Measurements from ENCODE around the gene TRIAP1.

DNA sequence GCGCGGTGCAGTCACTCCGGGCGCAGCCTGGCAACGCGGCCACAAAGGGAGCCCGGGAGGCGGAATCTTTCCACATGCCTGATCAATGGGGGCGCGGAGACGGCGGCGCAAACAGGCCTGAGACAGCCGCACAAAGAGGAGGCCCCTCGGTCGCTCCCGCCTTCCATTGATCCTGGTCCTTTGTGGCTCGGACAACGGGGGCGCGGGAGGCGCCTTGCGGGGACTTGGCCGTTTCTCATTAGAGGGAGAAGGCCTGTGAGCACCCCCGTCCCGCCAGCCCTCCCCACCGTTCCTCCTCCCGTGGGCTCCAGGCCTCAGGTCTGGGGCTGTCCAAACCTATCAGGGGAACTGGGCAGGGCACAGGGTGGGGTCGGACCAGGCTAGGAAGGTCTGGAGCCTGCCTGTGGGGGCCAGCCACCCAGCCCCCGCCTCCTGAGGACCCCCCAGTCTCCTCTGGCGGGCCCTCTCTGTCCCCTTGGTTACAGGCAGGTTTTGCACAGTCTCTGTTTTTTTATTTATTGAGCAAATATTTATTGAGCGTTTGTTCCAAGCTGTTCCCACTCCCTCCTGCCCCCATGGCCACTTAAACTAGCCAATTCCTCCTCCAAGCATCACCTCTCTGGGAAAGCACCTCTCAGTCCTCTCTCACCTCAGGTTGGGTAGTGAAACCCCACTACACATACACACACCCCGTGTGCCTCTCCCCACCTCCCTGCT lies 48.2 kb downstream of the TRIAP1 start:
- TF ChIP-seq CREB5 (CRISPR knock-in tag; IDR thresholded peaks at IDR 0.05; ENCODE audit: low read depth), result no peak
- no peak for TF ChIP-seq PPARA (CRISPR knock-in tag; IDR thresholded peaks at IDR 0.05; ENCODE audit: borderline replicate concordance)
- no peak for TF ChIP-seq PATZ1 (CRISPR knock-in tag; IDR thresholded peaks at IDR 0.05; ENCODE audit: borderline replicate concordance)
- no peak for TF ChIP-seq TSHZ2 (CRISPR knock-in tag; IDR thresholded peaks at IDR 0.05)
- TF ChIP-seq ZFP3 (CRISPR knock-in tag; IDR thresholded peaks at IDR 0.05), result no peak
- no peak for TF ChIP-seq ZNF8 (CRISPR knock-in tag; IDR thresholded peaks at IDR 0.05)
- TF ChIP-seq ZNF565 (CRISPR knock-in tag; conservative IDR thresholded peaks at IDR 0.05; ENCODE audit: low read depth), result no peak
- TF ChIP-seq ARNTL (CRISPR knock-in tag; IDR thresholded peaks at IDR 0.05; ENCODE audit: borderline replicate concordance, low read depth), result no peak
- TF ChIP-seq, protein P1, sequence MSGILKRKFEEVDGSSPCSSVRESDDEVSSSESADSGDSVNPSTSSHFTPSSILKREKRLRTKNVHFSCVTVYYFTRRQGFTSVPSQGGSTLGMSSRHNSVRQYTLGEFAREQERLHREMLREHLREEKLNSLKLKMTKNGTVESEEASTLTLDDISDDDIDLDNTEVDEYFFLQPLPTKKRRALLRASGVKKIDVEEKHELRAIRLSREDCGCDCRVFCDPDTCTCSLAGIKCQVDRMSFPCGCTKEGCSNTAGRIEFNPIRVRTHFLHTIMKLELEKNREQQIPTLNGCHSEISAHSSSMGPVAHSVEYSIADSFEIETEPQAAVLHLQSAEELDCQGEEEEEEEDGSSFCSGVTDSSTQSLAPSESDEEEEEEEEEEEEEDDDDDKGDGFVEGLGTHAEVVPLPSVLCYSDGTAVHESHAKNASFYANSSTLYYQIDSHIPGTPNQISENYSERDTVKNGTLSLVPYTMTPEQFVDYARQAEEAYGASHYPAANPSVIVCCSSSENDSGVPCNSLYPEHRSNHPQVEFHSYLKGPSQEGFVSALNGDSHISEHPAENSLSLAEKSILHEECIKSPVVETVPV (CRISPR knock-in tag; IDR thresholded peaks at IDR 0.05), result no peak
- TF ChIP-seq ZC3H10 (CRISPR knock-in tag; IDR thresholded peaks at IDR 0.05), result no peak

All from SK-N-SH treated with all-trans-retinoic acid at 6 μM for 48 hours (cell line).